ENCODE results near the gene GSTA4.
"Not testable (repeated sequence)": the region's sequence is repeated elsewhere in the genome, so short reads cannot be mapped to it uniquely, and the experiment has no call there.

GRCh38 chr6:53008192-53008687 is 13.2 kb upstream of the GSTA4 start:
- TF ChIP-seq EZH2 (IDR thresholded peaks at IDR 0.05); POLR2AphosphoS5 (IDR thresholded peaks at IDR 0.05; ENCODE audit: borderline replicate concordance, low read depth, low read length): not testable (repeated sequence)
